Uterus (tissue), 4 donors: ENCODE results near the gene LMAN1L. TPM values are rescaled to one million over a fixed set of nuclear protein-coding genes. Genes with fewer than 3 reads are reported as not detected.

Source experiments
- DNase-seq, 2 donors: peaks; one replicate each; pipeline ENCODE4 v3.0.0-alpha.2; 2019 to 2020
- H3K27ac ChIP-seq, 2 donors: fragments of 200-600 bp; sonication (generic); 1 replicate in 1 of 2; 2 replicates in 1 of 2; pipeline ENCODE4 v1.5.1; 2016 to 2018
- H3K27me3 ChIP-seq, 2 donors: fragments of 200-600 bp; sonication (generic); one replicate each; pipeline ENCODE4 v1.5.1; 2018 to 2019; ENCODE audit warnings: control low read depth in 1 of 2
- H3K36me3 ChIP-seq, 2 donors: fragments of 200-600 bp; sonication (generic); one replicate each; pipeline ENCODE4 v1.5.1; 2019; ENCODE audit warnings: control low read depth in 1 of 2
- H3K4me1 ChIP-seq, 2 donors: fragments of 200-600 bp; sonication (generic); one replicate each; pipeline ENCODE4 v1.5.1; 2018 to 2019; ENCODE audit warnings: control low read depth in 1 of 2
- H3K4me3 ChIP-seq, 2 donors: fragments of 200-600 bp; sonication (generic); 1 replicate in 1 of 2; 2 replicates in 1 of 2; pipeline ENCODE4 v1.5.1; 2018 to 2019; ENCODE audit warnings: mild to moderate bottlenecking in 1 of 2
- H3K9me3 ChIP-seq, 2 donors: fragments of 200-600 bp; sonication (generic); one replicate each; pipeline ENCODE4 v1.5.1; 2019; ENCODE audit warnings: control low read depth in 1 of 2
- POLR2A ChIP-seq, 2 donors: fragments of 450-650 bp; IDR thresholded peaks; one replicate each; pipeline ENCODE4 v1.6.1; 2016; ENCODE audit warnings: antibody characterized with exemption in 2 of 2, mild to moderate bottlenecking in 1 of 2, moderate library complexity in 1 of 2
- intact Hi-C: fragments of 100-400 bp; cut with DNase I; formaldehyde crosslinking; loops from one replicate; pipeline ENCODE4 v1.15.1; 2023; ENCODE audit warnings: low total_unique reads
- total RNA-seq, 4 donors: library from RNA; depleted of rRNA in 3 of 4; stranded (reverse); fragments of >200 nt in 3 of 4; gene quantifications; one replicate each; pipeline versions ENCODE4 v1.1.0 to v1.2.4, GENCODE V29; 2014 to 2023
- TF ChIP-seq, protein P1 (sequence below), 4 experiments: fragments of 200-600 bp in 2 of 4; fragments of 450-650 bp in 2 of 4; sonication (generic) in 2 of 4; IDR thresholded peaks; one replicate each; pipeline ENCODE4 v1.5.1; 2016 to 2019; ENCODE audit warnings: antibody characterized with exemption in 4 of 4, mild to moderate bottlenecking in 2 of 4, moderate library complexity in 1 of 4
- donor health status: DM: yes; HTN: yes; CAD: no.

Gene LMAN1L
- total RNA-seq, 4 donors from 2014 or later = 1.5 TPM; not detected in 3

DNA sequence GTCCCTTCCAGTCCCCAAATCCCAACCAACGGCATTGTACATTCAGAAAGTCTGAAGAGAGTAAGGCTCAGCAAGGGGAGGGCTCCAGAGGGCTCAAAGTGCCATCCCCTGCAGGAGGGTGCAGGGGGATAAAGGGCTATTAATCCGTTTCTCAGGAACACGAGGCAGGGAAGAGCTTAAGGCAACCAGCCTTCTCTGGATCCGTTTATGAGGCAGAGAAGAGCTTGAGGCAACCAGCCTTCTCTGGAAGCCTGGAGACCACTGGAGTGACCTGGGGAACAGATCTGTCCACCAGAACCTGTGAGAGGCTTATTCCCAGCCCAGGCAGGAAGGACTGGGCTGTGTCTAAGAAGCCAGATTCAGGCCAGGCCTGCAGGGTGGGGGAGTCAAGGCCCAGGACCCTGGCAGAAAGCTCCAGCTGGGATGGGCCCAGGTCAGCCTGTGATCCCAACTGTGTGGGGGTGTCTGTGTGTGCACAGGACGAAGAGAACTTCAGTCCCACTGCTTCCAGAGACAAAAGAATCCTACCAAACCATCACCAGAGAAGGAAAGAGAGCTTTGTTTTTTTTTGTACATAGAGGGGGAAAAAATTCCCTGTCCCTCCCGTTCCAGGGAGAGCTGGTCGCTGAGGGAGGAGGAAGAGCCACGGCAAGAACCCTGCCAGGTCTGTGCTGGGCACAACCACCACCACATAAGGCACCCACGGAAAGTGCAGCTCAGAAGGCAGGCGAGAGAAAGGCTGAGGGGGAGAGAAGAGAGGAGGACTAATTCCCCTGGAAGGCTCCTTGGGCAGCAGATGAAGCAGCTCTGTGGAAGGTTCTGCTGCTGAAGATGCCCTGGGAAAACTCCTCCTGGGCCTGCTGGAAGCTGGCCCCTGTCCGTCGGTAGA is 31.9 kb downstream of the LMAN1L start:
- Histone ChIP-seq H3K27ac (peak overlapping the region; percentile 91 to 92), H3K36me3 (no peaks in the 10 kb centered on the region), H3K4me3 (no peak overlapping the region), H3K27me3 (no peaks in the 10 kb centered on the region), H3K9me3 (no peaks in the 10 kb centered on the region), H3K4me1 (peaks cover 0 to 17% of the 10 kb centered on the region in 2 donors)
- intact Hi-C loops = no loop called here
- DNase-seq = no peak
- TF ChIP-seq POLR2A (IDR thresholded peaks at IDR 0.05) = no peak
- TF ChIP-seq, protein P1, sequence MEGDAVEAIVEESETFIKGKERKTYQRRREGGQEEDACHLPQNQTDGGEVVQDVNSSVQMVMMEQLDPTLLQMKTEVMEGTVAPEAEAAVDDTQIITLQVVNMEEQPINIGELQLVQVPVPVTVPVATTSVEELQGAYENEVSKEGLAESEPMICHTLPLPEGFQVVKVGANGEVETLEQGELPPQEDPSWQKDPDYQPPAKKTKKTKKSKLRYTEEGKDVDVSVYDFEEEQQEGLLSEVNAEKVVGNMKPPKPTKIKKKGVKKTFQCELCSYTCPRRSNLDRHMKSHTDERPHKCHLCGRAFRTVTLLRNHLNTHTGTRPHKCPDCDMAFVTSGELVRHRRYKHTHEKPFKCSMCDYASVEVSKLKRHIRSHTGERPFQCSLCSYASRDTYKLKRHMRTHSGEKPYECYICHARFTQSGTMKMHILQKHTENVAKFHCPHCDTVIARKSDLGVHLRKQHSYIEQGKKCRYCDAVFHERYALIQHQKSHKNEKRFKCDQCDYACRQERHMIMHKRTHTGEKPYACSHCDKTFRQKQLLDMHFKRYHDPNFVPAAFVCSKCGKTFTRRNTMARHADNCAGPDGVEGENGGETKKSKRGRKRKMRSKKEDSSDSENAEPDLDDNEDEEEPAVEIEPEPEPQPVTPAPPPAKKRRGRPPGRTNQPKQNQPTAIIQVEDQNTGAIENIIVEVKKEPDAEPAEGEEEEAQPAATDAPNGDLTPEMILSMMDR (IDR thresholded peaks at IDR 0.05) = no peak

DNA sequence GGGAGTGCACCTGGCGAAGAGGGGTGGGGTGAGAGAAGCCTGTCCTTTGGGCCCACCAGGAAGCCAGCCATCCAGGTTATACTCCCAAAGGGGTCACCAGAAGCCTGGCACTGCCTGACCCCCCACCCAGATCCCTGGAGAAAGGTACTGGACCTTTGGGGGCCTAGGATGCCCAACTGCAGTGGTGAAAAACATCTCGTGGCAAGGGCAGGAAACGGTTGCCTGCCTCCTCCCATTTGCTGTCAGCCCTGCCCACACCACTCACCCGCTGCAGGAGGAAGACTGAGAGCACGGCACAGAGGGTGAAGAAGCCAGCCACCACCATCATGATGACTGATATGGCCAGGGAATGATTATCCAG is 32.6 kb downstream of the LMAN1L start:
- peaks cover 0 to 17% of the 10 kb centered on the region in 2 donors for H3K4me1 ChIP-seq
- no peaks in the 10 kb centered on the region for H3K27me3 ChIP-seq
- no peaks in the 10 kb centered on the region for H3K36me3 ChIP-seq
- DNase-seq = no peak
- TF ChIP-seq, protein P1 (IDR thresholded peaks at IDR 0.05) = no peak
- TF ChIP-seq POLR2A (IDR thresholded peaks at IDR 0.05) = no peak
- no peak overlapping the region for H3K4me3 ChIP-seq
- no peaks in the 10 kb centered on the region for H3K9me3 ChIP-seq
- H3K27ac ChIP-seq = no peak overlapping the region
- intact Hi-C loops = no loop called here

DNA sequence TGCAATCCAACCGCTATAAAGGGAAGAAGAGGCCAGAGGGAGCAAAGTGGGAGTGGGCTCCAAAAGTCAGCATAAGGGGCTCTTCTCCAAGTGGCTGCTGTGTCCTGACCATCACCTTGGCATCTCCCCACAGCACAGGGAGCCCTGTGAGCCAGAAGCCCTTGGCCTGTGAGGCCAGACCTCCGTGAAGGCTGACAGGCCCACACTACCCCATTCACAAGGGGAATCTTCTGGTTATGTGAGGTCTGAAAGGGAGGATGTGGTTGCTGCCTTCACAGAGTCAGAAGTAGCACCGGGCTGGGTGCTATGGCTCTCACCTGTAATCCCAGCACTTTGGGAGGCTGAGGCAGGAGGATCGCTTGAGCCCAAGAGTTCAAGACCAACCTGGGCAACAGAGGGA is 32.9 kb downstream of the LMAN1L start:
- H3K4me1 ChIP-seq = peaks cover 0 to 17% of the 10 kb centered on the region in 2 donors
- no peak for DNase-seq
- no peak overlapping the region for H3K27ac ChIP-seq
- no peak overlapping the region for H3K4me3 ChIP-seq
- intact Hi-C loops = no loop called here
- TF ChIP-seq, protein P1 (IDR thresholded peaks at IDR 0.05) = no peak
- no peak for TF ChIP-seq POLR2A (IDR thresholded peaks at IDR 0.05)
- H3K27me3 ChIP-seq = no peaks in the 10 kb centered on the region
- H3K36me3 ChIP-seq = no peaks in the 10 kb centered on the region
- H3K9me3 ChIP-seq = no peaks in the 10 kb centered on the region

DNA sequence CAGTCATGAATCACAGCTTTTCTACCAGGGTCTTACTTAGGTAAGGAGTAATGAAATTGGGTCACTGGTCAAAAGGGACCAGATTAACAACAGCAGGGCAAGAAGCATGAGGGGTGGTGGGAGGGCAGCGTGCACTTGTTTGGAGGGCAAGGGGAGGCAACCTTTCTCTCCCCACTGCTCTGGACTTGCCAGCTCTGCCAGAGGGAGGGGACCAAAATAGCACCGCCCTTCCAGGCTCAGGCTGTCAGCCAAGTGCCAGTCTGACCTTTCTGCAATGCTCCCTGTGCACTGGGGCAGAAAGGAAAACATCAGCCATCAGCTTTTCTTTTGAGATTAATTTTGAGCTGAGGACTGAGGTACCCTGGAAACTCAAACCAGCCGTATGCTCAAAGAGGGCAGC is 34.8 kb downstream of the LMAN1L start:
- no peak for DNase-seq
- H3K4me1 ChIP-seq = peaks cover 0 to 9% of the 10 kb centered on the region in 2 donors
- H3K27me3 ChIP-seq = no peaks in the 10 kb centered on the region
- no peaks in the 10 kb centered on the region for H3K36me3 ChIP-seq
- TF ChIP-seq, protein P1 (IDR thresholded peaks at IDR 0.05) = no peak
- TF ChIP-seq POLR2A (IDR thresholded peaks at IDR 0.05) = no peak
- intact Hi-C loops = no loop called here
- H3K9me3 ChIP-seq = no peaks in the 10 kb centered on the region
- no peak overlapping the region for H3K4me3 ChIP-seq
- H3K27ac ChIP-seq = no peak overlapping the region

DNA sequence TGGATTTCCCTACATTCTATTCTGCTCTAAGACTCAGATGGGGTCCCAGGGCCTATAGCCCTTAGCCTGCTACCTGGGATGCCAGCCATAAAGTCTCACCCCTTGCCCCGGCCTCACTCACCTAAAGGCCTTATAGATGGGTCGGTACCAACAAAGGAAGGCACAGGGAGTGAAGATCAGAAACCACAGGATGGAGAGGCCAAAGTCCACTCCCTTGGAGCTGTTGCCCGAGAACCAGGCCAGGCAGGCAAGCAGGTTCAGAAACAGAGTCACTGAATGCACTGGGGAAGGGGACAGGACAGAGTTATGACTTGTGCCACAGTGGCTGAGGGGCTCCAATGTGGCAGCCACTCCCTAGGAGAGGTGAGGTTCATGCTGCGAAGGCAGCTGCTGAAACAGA is 37.8 kb downstream of the LMAN1L start:
- Histone ChIP-seq H3K36me3 (no peaks in the 10 kb centered on the region), H3K27ac (no peak overlapping the region)
- intact Hi-C loops = no loop called here

More for the DNA sequence above, 37.8 kb downstream of the LMAN1L start:
- DNase-seq = no peak
- H3K9me3 ChIP-seq = no peaks in the 10 kb centered on the region
- TF ChIP-seq, protein P1 (IDR thresholded peaks at IDR 0.05) = no peak
- TF ChIP-seq POLR2A (IDR thresholded peaks at IDR 0.05) = no peak
- H3K27me3 ChIP-seq = no peaks in the 10 kb centered on the region
- H3K4me3 ChIP-seq = no peak overlapping the region
- no peaks in the 10 kb centered on the region for H3K4me1 ChIP-seq
